WTC11 (cell line): ENCODE results near the gene RMND5A. TPM values are rescaled to one million over a fixed set of nuclear protein-coding genes. Genes with fewer than 3 reads are reported as not detected.

ENCODE experiments used
- ATAC-seq: fragments of 200-7000 bp; cut with Tn5 transposase; 2 replicates; pipeline ENCODE4 v1.10.0; 2021; ENCODE audit warnings: mild to moderate bottlenecking, moderate library complexity
- CTCF ChIA-PET: fragments of 300-600 bp; sonication (Branson Sonifier 250); formaldehyde crosslinking; loops from one replicate; lab custom pipeline; 2021; ENCODE audit warnings: antibody characterized with exemption; lab: Charles Lee
- POLR2A ChIA-PET: fragments of 350-600 bp; sonication (Branson Sonifier 250); formaldehyde crosslinking; loops from one replicate; lab custom pipeline; 2021; ENCODE audit warnings: antibody characterized with exemption; lab: Charles Lee
- DNase-seq: peaks from one replicate; pipeline ENCODE4 v3.0.0; 2021; ENCODE audit warnings: low spot score
- H3K27ac Mint-ChIP-seq: 2 replicates; pipeline ENCODE4 v1.8.0; 2021; ENCODE audit warnings: mixed read lengths
- H3K27me3 Mint-ChIP-seq: 2 replicates; pipeline ENCODE4 v1.8.0; 2021; ENCODE audit warnings: low read depth, mild to moderate bottlenecking, moderate library complexity, mixed read lengths
- H3K36me3 Mint-ChIP-seq: 2 replicates; pipeline ENCODE4 v1.8.0; 2021; ENCODE audit warnings: mixed read lengths
- H3K4me1 Mint-ChIP-seq: 2 replicates; pipeline ENCODE4 v1.8.0; 2022; ENCODE audit warnings: mixed read lengths
- H3K4me3 Mint-ChIP-seq: 2 replicates; pipeline ENCODE4 v1.8.0; 2021; ENCODE audit warnings: mild to moderate bottlenecking, moderate library complexity, mixed read lengths
- H3K9me3 Mint-ChIP-seq: 2 replicates; pipeline ENCODE4 v1.8.0; 2021; ENCODE audit warnings: mixed read lengths
- ESRRA ChIP-seq: sonication (generic); formaldehyde crosslinking; IDR thresholded peaks from 2 replicates; pipeline ENCODE4 v1.8.1; 2022; ENCODE audit warnings: mild to moderate bottlenecking, missing genetic modification reagents, borderline replicate concordance
- FOXP1 ChIP-seq: sonication (generic); formaldehyde crosslinking; IDR thresholded peaks from 2 replicates; pipeline ENCODE4 v1.8.0; 2022; ENCODE audit warnings: missing genetic modification reagents, mild to moderate bottlenecking, moderate library complexity, borderline replicate concordance
- GTF2I ChIP-seq: fragments of 250-450 bp; sonication (Bioruptor Pico); conservative IDR thresholded peaks from 2 replicates; pipeline ENCODE4 v1.4.0; 2021; ENCODE audit warnings: mild to moderate bottlenecking
- JAZF1 ChIP-seq: fragments of 250-450 bp; sonication (Bioruptor Pico); IDR thresholded peaks from 2 replicates; pipeline ENCODE4 v1.9.0; 2021; ENCODE audit warnings: moderate library complexity, mild to moderate bottlenecking, inconsistent platforms
- MXD4 ChIP-seq: fragments of 250-450 bp; sonication (Bioruptor Pico); IDR thresholded peaks from 2 replicates; pipeline ENCODE4 v1.8.0; 2021; ENCODE audit warnings: mild to moderate bottlenecking, moderate library complexity, borderline replicate concordance
- MYBL2 ChIP-seq: sonication (generic); formaldehyde crosslinking; IDR thresholded peaks from 2 replicates; pipeline ENCODE4 v1.8.1; 2023; ENCODE audit warnings: mild to moderate bottlenecking, moderate library complexity, missing genetic modification reagents
- NFE2L1 ChIP-seq: sonication (generic); formaldehyde crosslinking; IDR thresholded peaks from 2 replicates; pipeline ENCODE4 v1.8.1; 2023; ENCODE audit warnings: missing genetic modification reagents
- PRDM15 ChIP-seq: sonication (generic); formaldehyde crosslinking; IDR thresholded peaks from 2 replicates; pipeline ENCODE4 v1.8.0; 2022; ENCODE audit warnings: missing genetic modification reagents
- RELA ChIP-seq: sonication (generic); formaldehyde crosslinking; IDR thresholded peaks from 2 replicates; pipeline ENCODE4 v1.8.1; 2022; ENCODE audit warnings: missing genetic modification reagents, mild to moderate bottlenecking, borderline replicate concordance
- SMAD3 ChIP-seq: sonication (generic); formaldehyde crosslinking; IDR thresholded peaks from 2 replicates; pipeline ENCODE4 v1.8.0; 2022; ENCODE audit warnings: missing genetic modification reagents, mild to moderate bottlenecking, borderline replicate concordance
- TEAD1 ChIP-seq: sonication (generic); formaldehyde crosslinking; IDR thresholded peaks from 2 replicates; pipeline ENCODE4 v1.8.0; 2022; ENCODE audit warnings: mild to moderate bottlenecking, missing genetic modification reagents
- USF2 ChIP-seq: sonication (generic); formaldehyde crosslinking; IDR thresholded peaks from 2 replicates; pipeline ENCODE4 v1.8.1; 2023; ENCODE audit warnings: mild to moderate bottlenecking, missing genetic modification reagents, moderate library complexity
- ZBTB21 ChIP-seq: sonication (generic); formaldehyde crosslinking; IDR thresholded peaks from 2 replicates; pipeline ENCODE4 v1.8.1; 2023; ENCODE audit warnings: mild to moderate bottlenecking, missing genetic modification reagents, borderline replicate concordance
- ZNF317 ChIP-seq: sonication (generic); formaldehyde crosslinking; IDR thresholded peaks from 2 replicates; pipeline ENCODE4 v1.8.1; 2023; ENCODE audit warnings: low read depth, mild to moderate bottlenecking, moderate library complexity, missing genetic modification reagents, borderline replicate concordance
- ZNF423 ChIP-seq: fragments of 250-450 bp; sonication (Bioruptor Pico); IDR thresholded peaks from 2 replicates; pipeline ENCODE4 v2.1.2; 2022; ENCODE audit warnings: mild to moderate bottlenecking, moderate library complexity
- total RNA-seq: library from RNA; stranded (reverse); gene quantifications from 3 replicates; pipeline ENCODE4 v1.2.3, GENCODE V29; 2021
- TF ChIP-seq, protein P1 (sequence below): fragments of 250-450 bp; sonication (Bioruptor Pico); IDR thresholded peaks from 2 replicates; pipeline ENCODE4 v1.9.0; 2021; ENCODE audit warnings: mild to moderate bottlenecking
- TF ChIP-seq, protein P2 (sequence below): fragments of 250-450 bp; sonication (Bioruptor Pico); IDR thresholded peaks from 2 replicates; pipeline ENCODE4 v1.8.0; 2021; ENCODE audit warnings: mild to moderate bottlenecking
- TF ChIP-seq, protein P3 (sequence below): fragments of 200-600 bp; IDR thresholded peaks from 2 replicates; pipeline ENCODE4 v1.8.0; 2022; ENCODE audit warnings: antibody characterized with exemption
- TF ChIP-seq, protein P4 (sequence below): sonication (generic); formaldehyde crosslinking; IDR thresholded peaks from 2 replicates; pipeline ENCODE4 v1.8.1; 2022; ENCODE audit warnings: low read depth, mild to moderate bottlenecking, moderate library complexity, missing genetic modification reagents, borderline replicate concordance
- TF ChIP-seq, protein P5 (sequence below): sonication (generic); formaldehyde crosslinking; IDR thresholded peaks from 2 replicates; pipeline ENCODE4 v1.8.1; 2022; ENCODE audit warnings: mild to moderate bottlenecking, moderate library complexity, missing genetic modification reagents

The RMND5A gene
- total RNA-seq, 1 experiment from 2014 or later = 55.4 TPM

GRCh38 chr2:86789687-86790133, 69.6 kb downstream of the RMND5A start:
- ATAC-seq = no peak
- ChIA-PET CTCF (no interaction called here), POLR2A (no interaction called here)
- Mint-ChIP-seq H3K9me3 (no peaks in the 10 kb centered on the region), H3K27me3 (peaks cover 81% of the 10 kb centered on the region), H3K4me1 (peaks cover 20% of the 10 kb centered on the region), H3K4me3 (peak overlapping the region; percentile 64), H3K36me3 (no peaks in the 10 kb centered on the region), H3K27ac (no peak overlapping the region)
- TF ChIP-seq, protein P1, sequence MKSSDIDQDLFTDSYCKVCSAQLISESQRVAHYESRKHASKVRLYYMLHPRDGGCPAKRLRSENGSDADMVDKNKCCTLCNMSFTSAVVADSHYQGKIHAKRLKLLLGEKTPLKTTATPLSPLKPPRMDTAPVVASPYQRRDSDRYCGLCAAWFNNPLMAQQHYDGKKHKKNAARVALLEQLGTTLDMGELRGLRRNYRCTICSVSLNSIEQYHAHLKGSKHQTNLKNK = no peak
- TF ChIP-seq RELA = no peak
- no peak for TF ChIP-seq JAZF1 (CRISPR knock-in tag)
- TF ChIP-seq, protein P2, sequence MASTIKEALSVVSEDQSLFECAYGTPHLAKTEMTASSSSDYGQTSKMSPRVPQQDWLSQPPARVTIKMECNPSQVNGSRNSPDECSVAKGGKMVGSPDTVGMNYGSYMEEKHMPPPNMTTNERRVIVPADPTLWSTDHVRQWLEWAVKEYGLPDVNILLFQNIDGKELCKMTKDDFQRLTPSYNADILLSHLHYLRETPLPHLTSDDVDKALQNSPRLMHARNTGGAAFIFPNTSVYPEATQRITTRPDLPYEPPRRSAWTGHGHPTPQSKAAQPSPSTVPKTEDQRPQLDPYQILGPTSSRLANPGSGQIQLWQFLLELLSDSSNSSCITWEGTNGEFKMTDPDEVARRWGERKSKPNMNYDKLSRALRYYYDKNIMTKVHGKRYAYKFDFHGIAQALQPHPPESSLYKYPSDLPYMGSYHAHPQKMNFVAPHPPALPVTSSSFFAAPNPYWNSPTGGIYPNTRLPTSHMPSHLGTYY (CRISPR knock-in tag) = no peak
- TF ChIP-seq, protein P3, sequence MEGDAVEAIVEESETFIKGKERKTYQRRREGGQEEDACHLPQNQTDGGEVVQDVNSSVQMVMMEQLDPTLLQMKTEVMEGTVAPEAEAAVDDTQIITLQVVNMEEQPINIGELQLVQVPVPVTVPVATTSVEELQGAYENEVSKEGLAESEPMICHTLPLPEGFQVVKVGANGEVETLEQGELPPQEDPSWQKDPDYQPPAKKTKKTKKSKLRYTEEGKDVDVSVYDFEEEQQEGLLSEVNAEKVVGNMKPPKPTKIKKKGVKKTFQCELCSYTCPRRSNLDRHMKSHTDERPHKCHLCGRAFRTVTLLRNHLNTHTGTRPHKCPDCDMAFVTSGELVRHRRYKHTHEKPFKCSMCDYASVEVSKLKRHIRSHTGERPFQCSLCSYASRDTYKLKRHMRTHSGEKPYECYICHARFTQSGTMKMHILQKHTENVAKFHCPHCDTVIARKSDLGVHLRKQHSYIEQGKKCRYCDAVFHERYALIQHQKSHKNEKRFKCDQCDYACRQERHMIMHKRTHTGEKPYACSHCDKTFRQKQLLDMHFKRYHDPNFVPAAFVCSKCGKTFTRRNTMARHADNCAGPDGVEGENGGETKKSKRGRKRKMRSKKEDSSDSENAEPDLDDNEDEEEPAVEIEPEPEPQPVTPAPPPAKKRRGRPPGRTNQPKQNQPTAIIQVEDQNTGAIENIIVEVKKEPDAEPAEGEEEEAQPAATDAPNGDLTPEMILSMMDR = no peak
- TF ChIP-seq NFE2L1 (CRISPR knock-in tag) = no peak
- TF ChIP-seq MYBL2 (CRISPR knock-in tag) = no peak
- TF ChIP-seq MXD4 (CRISPR knock-in tag) = no peak
- peak; percentile 23 for DNase-seq

DNA sequence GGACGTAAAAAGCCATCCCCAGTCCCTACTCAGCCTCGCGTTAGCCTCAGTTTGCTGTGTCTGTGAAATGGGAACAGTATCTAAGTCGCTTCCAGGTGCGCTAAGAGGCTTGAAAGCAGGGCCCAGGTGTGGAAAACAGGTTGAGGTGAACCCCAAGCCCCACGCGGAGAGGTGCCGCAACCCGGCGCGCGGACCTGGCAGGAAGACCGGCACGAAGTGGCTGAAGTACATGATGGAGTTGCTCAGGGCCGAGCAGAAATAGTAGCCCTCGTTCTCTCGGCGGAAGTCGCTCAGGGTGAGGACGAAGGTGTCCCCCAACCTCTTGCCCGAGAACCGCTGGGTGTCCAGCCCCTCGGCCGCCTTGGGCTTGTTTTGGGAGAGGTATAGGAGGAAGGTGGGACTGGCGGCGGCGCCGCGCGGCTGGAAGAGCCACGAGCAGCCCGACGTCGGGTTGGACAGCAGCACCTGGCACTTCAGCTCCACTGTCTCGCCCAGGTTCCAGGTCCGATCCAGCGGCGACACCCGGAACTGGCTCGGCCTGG, 70.1 kb downstream of the RMND5A start:
- CTCF ChIA-PET = interaction anchor here (1.4 kb wide), 1 partner anchor 303 kb away, joined by 3 read pairs; no protein-coding TSS in a partner anchor
- H3K9me3 Mint-ChIP-seq = peaks cover 4% of the 10 kb centered on the region
- DNase-seq = peak; percentile 29
- peaks cover 86% of the 10 kb centered on the region for H3K27me3 Mint-ChIP-seq
- ATAC-seq = peak; percentile 52
- H3K36me3 Mint-ChIP-seq = no peaks in the 10 kb centered on the region
- no peak overlapping the region for H3K27ac Mint-ChIP-seq
- POLR2A ChIA-PET = no interaction called here
- peaks cover 20% of the 10 kb centered on the region for H3K4me1 Mint-ChIP-seq
- H3K4me3 Mint-ChIP-seq = peak overlapping the region; percentile 64
- TF ChIP-seq GTF2I (CRISPR knock-in tag) (peak; percentile 90), JAZF1 (CRISPR knock-in tag) (no peak), ESRRA (CRISPR knock-in tag) (no peak), SMAD3 (CRISPR knock-in tag) (no peak), FOXP1 (CRISPR knock-in tag) (0 out of 2 replicates have a peak, but pooled peaks have one; percentile 10), PRDM15 (CRISPR knock-in tag) (no peak), ZNF423 (CRISPR knock-in tag) (no peak), ZBTB21 (no peak), ZNF317 (CRISPR knock-in tag) (no peak), USF2 (CRISPR knock-in tag) (no peak), TEAD1 (no peak), MXD4 (CRISPR knock-in tag) (no peak)
- TF ChIP-seq, protein P4, sequence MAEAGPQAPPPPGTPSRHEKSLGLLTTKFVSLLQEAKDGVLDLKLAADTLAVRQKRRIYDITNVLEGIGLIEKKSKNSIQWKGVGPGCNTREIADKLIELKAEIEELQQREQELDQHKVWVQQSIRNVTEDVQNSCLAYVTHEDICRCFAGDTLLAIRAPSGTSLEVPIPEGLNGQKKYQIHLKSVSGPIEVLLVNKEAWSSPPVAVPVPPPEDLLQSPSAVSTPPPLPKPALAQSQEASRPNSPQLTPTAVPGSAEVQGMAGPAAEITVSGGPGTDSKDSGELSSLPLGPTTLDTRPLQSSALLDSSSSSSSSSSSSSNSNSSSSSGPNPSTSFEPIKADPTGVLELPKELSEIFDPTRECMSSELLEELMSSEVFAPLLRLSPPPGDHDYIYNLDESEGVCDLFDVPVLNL (CRISPR knock-in tag) = no peak
- TF ChIP-seq, protein P5, sequence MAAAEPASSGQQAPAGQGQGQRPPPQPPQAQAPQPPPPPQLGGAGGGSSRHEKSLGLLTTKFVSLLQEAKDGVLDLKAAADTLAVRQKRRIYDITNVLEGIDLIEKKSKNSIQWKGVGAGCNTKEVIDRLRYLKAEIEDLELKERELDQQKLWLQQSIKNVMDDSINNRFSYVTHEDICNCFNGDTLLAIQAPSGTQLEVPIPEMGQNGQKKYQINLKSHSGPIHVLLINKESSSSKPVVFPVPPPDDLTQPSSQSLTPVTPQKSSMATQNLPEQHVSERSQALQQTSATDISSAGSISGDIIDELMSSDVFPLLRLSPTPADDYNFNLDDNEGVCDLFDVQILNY (CRISPR knock-in tag) = 0 out of 2 replicates have a peak, but pooled peaks have one; percentile 8
- TF ChIP-seq, protein P3 = no peak
